Fibroblast of skin of left quadriceps (primary cell): ENCODE measurements around the gene NSMCE3.

Experiments
- DNase-seq, 2 experiments: peaks; one replicate each; pipeline ENCODE4 v3.0.0-alpha.2; 2013; ENCODE audit warnings: low read depth in 2 of 2

Gene NSMCE3

GRCh38 chr15:29269485-29270168 is at the start of gene NSMCE3:
Gene NSMCE3, minus strand, starts transcription at chr15:29269822. Its CDS starts 117 bp downstream, at chr15:29269705.
- DNase-seq = peak; percentile 66 to 71

GRCh38 chr15:29316422-29316821 is 46.8 kb upstream of the NSMCE3 start:
- DNase-seq = no peak

- peak; percentile 46 to 59 for DNase-seq
These were observed 42.8 kb upstream of the NSMCE3 start for GRCh38 chr15:29312387-29312786.

GRCh38 chr15:29311696-29312095 is 42.1 kb upstream of the NSMCE3 start:
- DNase-seq = no peak

GRCh38 chr15:29309139-29309538 is 39.5 kb upstream of the NSMCE3 start:
- no peak for DNase-seq

GRCh38 chr15:29308299-29308698 is 38.7 kb upstream of the NSMCE3 start:
- DNase-seq = no peak

GRCh38 chr15:29305556-29305955 is 35.9 kb upstream of the NSMCE3 start:
- no peak for DNase-seq

- DNase-seq = no peak
These were observed 33.2 kb upstream of the NSMCE3 start for GRCh38 chr15:29302871-29303270.

- no peak for DNase-seq
These were observed 30.2 kb upstream of the NSMCE3 start for GRCh38 chr15:29299784-29300183.

GRCh38 chr15:29299331-29299730 is 29.7 kb upstream of the NSMCE3 start:
- DNase-seq = no peak

GRCh38 chr15:29294732-29295325 is 25.2 kb upstream of the NSMCE3 start:
- DNase-seq = no peak

GRCh38 chr15:29291067-29291845 is 21.6 kb upstream of the NSMCE3 start:
- no peak for DNase-seq

- DNase-seq = no peak
These were observed 19.6 kb upstream of the NSMCE3 start for GRCh38 chr15:29289173-29289572.

- DNase-seq = no peak
These were observed 15.8 kb upstream of the NSMCE3 start for GRCh38 chr15:29285386-29285785.

GRCh38 chr15:29283381-29283780 is 13.8 kb upstream of the NSMCE3 start:
- no peak for DNase-seq

GRCh38 chr15:29280514-29280913 is 10.9 kb upstream of the NSMCE3 start:
- no peak for DNase-seq

- DNase-seq = peak; percentile 91 to 93
These were observed 8.9 kb upstream of the NSMCE3 start for GRCh38 chr15:29278436-29279105.

GRCh38 chr15:29276366-29276765 is 6.7 kb upstream of the NSMCE3 start:
- DNase-seq = no peak

- no peak for DNase-seq
These were observed 6.2 kb upstream of the NSMCE3 start for GRCh38 chr15:29275855-29276254.

- no peak for DNase-seq
These were observed 5.3 kb upstream of the NSMCE3 start for GRCh38 chr15:29274946-29275345.

- no peak for DNase-seq
These were observed 2.6 kb upstream of the NSMCE3 start for GRCh38 chr15:29272219-29272618.

GRCh38 chr15:29270976-29271375 is 1.4 kb upstream of the NSMCE3 start:
- no peak for DNase-seq
